Measurements from ENCODE around the gene TMEM126B.
"Not testable (repeated sequence)": the region's sequence is repeated elsewhere in the genome, so short reads cannot be mapped to it uniquely, and the experiment has no call there.

The TMEM126B gene

GRCh38 chr11:85651118-85651517, 22.7 kb downstream of the TMEM126B start:
- no peak for DNase-seq

- no peak for DNase-seq
Measured at GRCh38 chr11:85652786-85653447, 24.5 kb downstream of the TMEM126B start.

- DNase-seq, result not testable (repeated sequence)
Measured at GRCh38 chr11:85654343-85654742, 25.9 kb downstream of the TMEM126B start.

- DNase-seq, result no peak
Measured at GRCh38 chr11:85656777-85657176, 28.4 kb downstream of the TMEM126B start.

GRCh38 chr11:85658180-85658579, 29.8 kb downstream of the TMEM126B start:
- no peak for DNase-seq

GRCh38 chr11:85661972-85662664, 33.7 kb downstream of the TMEM126B start:
- DNase-seq, result no peak

GRCh38 chr11:85663080-85663752, 34.8 kb downstream of the TMEM126B start:
- no peak for DNase-seq

GRCh38 chr11:85663753-85664614, 35.6 kb downstream of the TMEM126B start:
- DNase-seq, result peak; percentile 16

GRCh38 chr11:85664615-85665481, 36.5 kb downstream of the TMEM126B start, which contains the start of gene CREBZF:
CREBZF (minus strand) TSS chr11:85665129; CDS start chr11:85664875, 254 bp downstream.
- DNase-seq, result peak; percentile 67

GRCh38 chr11:85665733-85666132, 37.3 kb downstream of the TMEM126B start:
- no peak for DNase-seq

GRCh38 chr11:85666687-85667086, 38.3 kb downstream of the TMEM126B start:
- DNase-seq, result no peak

GRCh38 chr11:85668157-85668556, 39.8 kb downstream of the TMEM126B start:
- DNase-seq, result no peak

- DNase-seq, result not testable (repeated sequence)
Measured at GRCh38 chr11:85670949-85671663, 42.7 kb downstream of the TMEM126B start.

GRCh38 chr11:85672105-85672902, 43.9 kb downstream of the TMEM126B start:
- DNase-seq, result no peak

GRCh38 chr11:85673393-85673792, 45.0 kb downstream of the TMEM126B start:
- no peak for DNase-seq

- DNase-seq, result no peak
Measured at GRCh38 chr11:85679576-85679975, 51.2 kb downstream of the TMEM126B start.

- DNase-seq, result no peak
Measured at GRCh38 chr11:85680897-85681296, 52.5 kb downstream of the TMEM126B start.

GRCh38 chr11:85682330-85683305, 54.2 kb downstream of the TMEM126B start:
- DNase-seq, result peak; percentile 35
